Natural killer cell (primary cell): ENCODE data around the gene LTBP4. TPM values are rescaled to one million over a fixed set of nuclear protein-coding genes. Genes with fewer than 3 reads are reported as not detected.
A peak's percentile ranks its signal among the peaks of the same experiment; 100 is the strongest.

Experiments
- ATAC-seq, 3 donors: fragments of 150-1000 bp in 2 of 3; fragments of 200-7000 bp in 1 of 3; cut with Tn5 transposase; 1 replicate in 1 of 3; 2 replicates in 2 of 3; pipeline ENCODE4 v1.10.0; 2021; ENCODE audit warnings: mild to moderate bottlenecking in 2 of 3, moderate library complexity in 2 of 3
- DNase-seq, 2 donors: peaks; one replicate each; pipeline versions ENCODE4 v3.0.0 to v3.0.0-alpha.2; 2013 to 2021; ENCODE audit warnings: mixed read lengths in 1 of 2
- H3K27ac ChIP-seq: one replicate; pipeline ENCODE4 v1.5.1; 2013; ENCODE audit warnings: mild to moderate bottlenecking, low read length
- H3K27me3 ChIP-seq: one replicate; pipeline ENCODE4 v1.6.1; 2013; ENCODE audit warnings: low read length; ENCODE audit not compliant: control insufficient read depth, insufficient read depth
- H3K36me3 ChIP-seq: one replicate; pipeline ENCODE4 v1.6.1; 2013; ENCODE audit warnings: low read length; ENCODE audit not compliant: control insufficient read depth, insufficient read depth
- H3K4me1 ChIP-seq: one replicate; pipeline ENCODE4 v1.6.1; 2013; ENCODE audit warnings: low read length; ENCODE audit not compliant: control insufficient read depth, insufficient read depth
- H3K4me3 ChIP-seq: one replicate; pipeline ENCODE4 v1.5.1; 2013; ENCODE audit warnings: low read length
- H3K9me3 ChIP-seq: one replicate; pipeline ENCODE4 v1.6.1; 2013; ENCODE audit warnings: low read length; ENCODE audit not compliant: control insufficient read depth, insufficient read depth
- H3K27ac Mint-ChIP-seq, 2 donors: one replicate each; pipeline ENCODE4 v1.8.0; 2022; ENCODE audit warnings: mild to moderate bottlenecking in 2 of 2, mixed read lengths in 2 of 2, moderate library complexity in 1 of 2
- H3K27me3 Mint-ChIP-seq, 2 donors: one replicate each; pipeline ENCODE4 v1.8.0; 2022; ENCODE audit warnings: low read depth in 2 of 2, mixed read lengths in 2 of 2
- H3K36me3 Mint-ChIP-seq: one replicate; pipeline ENCODE4 v1.8.0; 2022; ENCODE audit warnings: mixed read lengths
- H3K4me1 Mint-ChIP-seq, 2 donors: one replicate each; pipeline ENCODE4 v1.8.0; 2022; ENCODE audit warnings: mixed read lengths in 2 of 2
- H3K4me3 Mint-ChIP-seq: one replicate; pipeline ENCODE4 v1.8.0; 2022; ENCODE audit warnings: mild to moderate bottlenecking, moderate library complexity, mixed read lengths
- H3K9me3 Mint-ChIP-seq, 2 donors: one replicate each; pipeline ENCODE4 v1.8.0; 2022; ENCODE audit warnings: mixed read lengths in 2 of 2
- whole genome bisulfite sequencing: methylation state at CpG from one replicate; pipeline ENCODE4 v1.1.7; 2013; ENCODE audit warnings: missing lambda C conversion rate; ENCODE audit not compliant: insufficient coverage; 5-methylcytosine and 5-hydroxymethylcytosine counted together
- intact Hi-C: fragments of 100-400 bp; cut with micrococcal nuclease; formaldehyde crosslinking; loops from one replicate; pipeline ENCODE4 v1.14.2; 2022
- total RNA-seq, 4 donors: library from RNA; stranded (reverse); fragments of 120-200 nt in 1 of 4; gene quantifications; one replicate each; pipeline versions ENCODE4 v1.2.3 to v1.2.4, GENCODE V29; 2013 to 2022
- TF ChIP-seq, protein P1 (sequence below): fragments of 200-600 bp; IDR thresholded peaks from one replicate; pipeline ENCODE4 v1.8.0; 2022; ENCODE audit warnings: antibody characterized with exemption

The LTBP4 gene
- total RNA-seq, 3 donors from 2014 or later (not counting 1 experiment from before 2014, with no cell fraction given) = 153 to 182 (median 157) TPM

DNA sequence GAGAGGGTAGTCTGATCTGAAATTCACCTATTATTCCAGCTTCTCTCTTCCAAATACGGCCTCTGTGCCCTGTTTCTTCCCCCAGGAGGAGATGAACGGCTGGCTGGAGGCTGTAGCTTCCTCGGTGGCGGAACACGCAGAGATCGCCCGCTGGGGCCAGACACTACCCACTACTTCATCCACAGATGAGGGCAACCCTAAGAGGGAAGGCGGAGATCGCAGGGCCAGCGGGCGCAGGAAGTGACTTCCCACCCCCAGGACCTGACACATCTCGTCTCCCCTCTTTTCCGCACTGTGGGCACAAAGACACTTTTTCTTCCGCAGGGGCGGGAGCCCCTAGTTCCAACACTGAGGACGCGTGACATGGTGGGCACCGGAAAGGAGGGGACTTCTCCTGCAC, 25.8 kb upstream of the LTBP4 start:
- intact Hi-C loops = no loop called here
- Histone ChIP-seq H3K36me3 (peaks cover 11% of the 10 kb centered on the region), H3K9me3 (no peaks in the 10 kb centered on the region), H3K27ac (no peak overlapping the region), H3K27me3 (no peaks in the 10 kb centered on the region), H3K4me3 (no peak overlapping the region), H3K4me1 (peaks cover 39% of the 10 kb centered on the region)
- DNase-seq (no peak), ATAC-seq (no peak)
- Mint-ChIP-seq H3K4me1 (peaks cover 25 to 37% of the 10 kb centered on the region in 2 donors), H3K27ac (peak overlapping the region in 1 of 2 donors; percentile 75), H3K27me3 (no peaks in the 10 kb centered on the region), H3K36me3 (no peaks in the 10 kb centered on the region), H3K4me3 (peak overlapping the region; percentile 5), H3K9me3 (no peaks in the 10 kb centered on the region)
- 95% methylated on average over 18 of the region's 18 CpGs for WGBS
- TF ChIP-seq, protein P1, sequence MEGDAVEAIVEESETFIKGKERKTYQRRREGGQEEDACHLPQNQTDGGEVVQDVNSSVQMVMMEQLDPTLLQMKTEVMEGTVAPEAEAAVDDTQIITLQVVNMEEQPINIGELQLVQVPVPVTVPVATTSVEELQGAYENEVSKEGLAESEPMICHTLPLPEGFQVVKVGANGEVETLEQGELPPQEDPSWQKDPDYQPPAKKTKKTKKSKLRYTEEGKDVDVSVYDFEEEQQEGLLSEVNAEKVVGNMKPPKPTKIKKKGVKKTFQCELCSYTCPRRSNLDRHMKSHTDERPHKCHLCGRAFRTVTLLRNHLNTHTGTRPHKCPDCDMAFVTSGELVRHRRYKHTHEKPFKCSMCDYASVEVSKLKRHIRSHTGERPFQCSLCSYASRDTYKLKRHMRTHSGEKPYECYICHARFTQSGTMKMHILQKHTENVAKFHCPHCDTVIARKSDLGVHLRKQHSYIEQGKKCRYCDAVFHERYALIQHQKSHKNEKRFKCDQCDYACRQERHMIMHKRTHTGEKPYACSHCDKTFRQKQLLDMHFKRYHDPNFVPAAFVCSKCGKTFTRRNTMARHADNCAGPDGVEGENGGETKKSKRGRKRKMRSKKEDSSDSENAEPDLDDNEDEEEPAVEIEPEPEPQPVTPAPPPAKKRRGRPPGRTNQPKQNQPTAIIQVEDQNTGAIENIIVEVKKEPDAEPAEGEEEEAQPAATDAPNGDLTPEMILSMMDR = no peak

DNA sequence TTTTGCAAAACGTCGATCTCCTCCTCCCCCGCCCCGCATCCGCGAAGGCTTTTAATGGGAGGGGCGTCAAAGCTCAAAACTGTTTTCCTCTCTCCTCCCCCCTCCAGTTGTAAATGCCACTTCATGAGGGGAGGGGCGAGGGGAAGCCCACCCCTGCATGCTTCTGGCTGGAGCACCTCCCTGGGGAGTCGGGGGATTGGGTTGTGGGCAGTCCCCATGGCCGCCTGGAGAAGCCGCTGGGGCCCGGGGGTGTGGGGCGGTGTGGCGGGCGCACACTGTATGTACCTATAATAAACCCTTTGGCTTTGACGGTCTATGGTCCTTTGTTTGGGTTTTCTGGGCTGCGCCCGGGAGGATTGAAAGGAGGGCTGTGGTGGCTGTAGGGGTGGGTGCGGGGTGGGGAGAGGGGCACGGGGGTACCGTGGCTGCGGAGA, 25.0 kb upstream of the LTBP4 start:
- Mint-ChIP-seq H3K9me3 (no peaks in the 10 kb centered on the region), H3K27ac (peak overlapping the region; percentile 65 to 75), H3K36me3 (no peaks in the 10 kb centered on the region), H3K4me1 (peaks cover 18 to 32% of the 10 kb centered on the region in 2 donors), H3K27me3 (no peaks in the 10 kb centered on the region), H3K4me3 (peak overlapping the region; percentile 85)
- Histone ChIP-seq H3K4me3 (peak overlapping the region; percentile 94), H3K9me3 (no peaks in the 10 kb centered on the region), H3K27me3 (no peaks in the 10 kb centered on the region), H3K4me1 (peaks cover 36% of the 10 kb centered on the region), H3K36me3 (peaks cover 19% of the 10 kb centered on the region), H3K27ac (peak overlapping the region; percentile 20)
- DNase-seq = peak in 1 of 2 donors; percentile 57
- ATAC-seq = peak; percentile 18 to 32 (median 29)
- WGBS = 6% methylated on average over 18 of the region's 22 CpGs
- TF ChIP-seq, protein P1 = no peak
- intact Hi-C loops = no loop called here

DNA sequence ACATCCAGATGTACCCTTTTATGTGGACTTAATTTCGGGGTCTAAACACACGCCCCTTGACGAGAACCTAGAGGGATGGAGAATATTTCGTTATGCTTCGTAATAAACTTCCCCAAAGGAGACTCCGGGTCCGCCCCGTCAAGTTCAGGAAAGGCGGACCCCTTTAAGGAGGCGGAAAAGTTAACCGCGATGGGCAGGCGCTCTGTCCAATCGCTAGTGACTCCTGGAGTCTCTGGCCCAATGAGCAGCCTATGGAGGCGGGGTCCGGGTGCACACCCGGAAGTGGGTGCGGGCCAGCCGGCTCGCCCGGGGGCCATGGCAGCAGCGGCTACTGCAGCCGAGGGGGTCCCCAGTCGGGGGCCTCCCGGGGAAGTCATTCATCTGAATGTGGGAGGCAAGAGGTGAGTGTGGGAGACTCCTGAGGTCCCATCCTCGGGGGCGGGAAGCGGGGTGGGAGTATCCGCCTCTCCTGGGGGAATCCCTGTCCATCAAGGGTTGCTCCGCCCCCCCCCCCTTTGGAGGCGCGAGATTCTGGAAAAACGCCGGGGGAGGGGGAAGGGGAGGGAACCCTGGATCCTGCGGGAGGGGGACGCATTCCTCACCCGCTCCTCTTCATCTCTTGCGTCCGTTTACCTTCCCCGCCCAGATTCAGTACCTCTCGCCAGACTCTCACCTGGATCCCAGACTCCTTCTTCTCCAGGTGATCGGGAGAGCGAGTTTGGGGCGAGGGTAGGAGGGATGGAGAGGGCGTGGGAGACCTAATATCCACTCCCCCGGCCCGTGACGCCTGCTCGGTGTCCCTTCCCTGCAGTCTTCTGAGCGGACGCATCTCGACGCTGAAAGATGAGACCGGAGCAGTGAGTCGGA, 24.4 kb upstream of the LTBP4 start, which contains the start of gene SHKBP1:
SHKBP1 (plus strand) TSS at position 289 of the 867 bp plus-strand sequence; CDS start at position 316, 27 bp downstream.
- H3K4me1 Mint-ChIP-seq = peaks cover 18 to 32% of the 10 kb centered on the region in 2 donors
- H3K36me3 ChIP-seq = peaks cover 24% of the 10 kb centered on the region
- DNase-seq (peak; percentile 95 to 96), ATAC-seq (peak; percentile 98 to 99 (median 99))
- intact Hi-C loops = no loop called here
- H3K9me3 ChIP-seq = no peaks in the 10 kb centered on the region
- no peaks in the 10 kb centered on the region for H3K9me3 Mint-ChIP-seq
- TF ChIP-seq, protein P1 = no peak
- peak within 1 kb of the TSS; percentile 85 for H3K4me3 Mint-ChIP-seq
- peak within 1 kb of the TSS; percentile 94 for H3K4me3 ChIP-seq
- H3K27ac ChIP-seq = peak within 1 kb of the TSS; percentile 78
- no peaks in the 10 kb centered on the region for H3K27me3 Mint-ChIP-seq
- H3K4me1 ChIP-seq = peaks cover 35% of the 10 kb centered on the region
- no peaks in the 10 kb centered on the region for H3K27me3 ChIP-seq
- under 1% methylated on average over 40 of the region's 55 CpGs for WGBS
- no peaks in the 10 kb centered on the region for H3K36me3 Mint-ChIP-seq
- H3K27ac Mint-ChIP-seq = peak within 1 kb of the TSS; percentile 65 to 75
